CD4-positive, alpha-beta T cell treated with Interleukin-1 beta for 1 hour (primary cell): ENCODE results near the gene ARHGEF1.

Source experiments
- DNase-seq, 2 donors: peaks; one replicate each; pipeline ENCODE4 v3.0.0-alpha.2; 2020 to 2022

Gene ARHGEF1, protein sequence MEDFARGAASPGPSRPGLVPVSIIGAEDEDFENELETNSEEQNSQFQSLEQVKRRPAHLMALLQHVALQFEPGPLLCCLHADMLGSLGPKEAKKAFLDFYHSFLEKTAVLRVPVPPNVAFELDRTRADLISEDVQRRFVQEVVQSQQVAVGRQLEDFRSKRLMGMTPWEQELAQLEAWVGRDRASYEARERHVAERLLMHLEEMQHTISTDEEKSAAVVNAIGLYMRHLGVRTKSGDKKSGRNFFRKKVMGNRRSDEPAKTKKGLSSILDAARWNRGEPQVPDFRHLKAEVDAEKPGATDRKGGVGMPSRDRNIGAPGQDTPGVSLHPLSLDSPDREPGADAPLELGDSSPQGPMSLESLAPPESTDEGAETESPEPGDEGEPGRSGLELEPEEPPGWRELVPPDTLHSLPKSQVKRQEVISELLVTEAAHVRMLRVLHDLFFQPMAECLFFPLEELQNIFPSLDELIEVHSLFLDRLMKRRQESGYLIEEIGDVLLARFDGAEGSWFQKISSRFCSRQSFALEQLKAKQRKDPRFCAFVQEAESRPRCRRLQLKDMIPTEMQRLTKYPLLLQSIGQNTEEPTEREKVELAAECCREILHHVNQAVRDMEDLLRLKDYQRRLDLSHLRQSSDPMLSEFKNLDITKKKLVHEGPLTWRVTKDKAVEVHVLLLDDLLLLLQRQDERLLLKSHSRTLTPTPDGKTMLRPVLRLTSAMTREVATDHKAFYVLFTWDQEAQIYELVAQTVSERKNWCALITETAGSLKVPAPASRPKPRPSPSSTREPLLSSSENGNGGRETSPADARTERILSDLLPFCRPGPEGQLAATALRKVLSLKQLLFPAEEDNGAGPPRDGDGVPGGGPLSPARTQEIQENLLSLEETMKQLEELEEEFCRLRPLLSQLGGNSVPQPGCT

DNA sequence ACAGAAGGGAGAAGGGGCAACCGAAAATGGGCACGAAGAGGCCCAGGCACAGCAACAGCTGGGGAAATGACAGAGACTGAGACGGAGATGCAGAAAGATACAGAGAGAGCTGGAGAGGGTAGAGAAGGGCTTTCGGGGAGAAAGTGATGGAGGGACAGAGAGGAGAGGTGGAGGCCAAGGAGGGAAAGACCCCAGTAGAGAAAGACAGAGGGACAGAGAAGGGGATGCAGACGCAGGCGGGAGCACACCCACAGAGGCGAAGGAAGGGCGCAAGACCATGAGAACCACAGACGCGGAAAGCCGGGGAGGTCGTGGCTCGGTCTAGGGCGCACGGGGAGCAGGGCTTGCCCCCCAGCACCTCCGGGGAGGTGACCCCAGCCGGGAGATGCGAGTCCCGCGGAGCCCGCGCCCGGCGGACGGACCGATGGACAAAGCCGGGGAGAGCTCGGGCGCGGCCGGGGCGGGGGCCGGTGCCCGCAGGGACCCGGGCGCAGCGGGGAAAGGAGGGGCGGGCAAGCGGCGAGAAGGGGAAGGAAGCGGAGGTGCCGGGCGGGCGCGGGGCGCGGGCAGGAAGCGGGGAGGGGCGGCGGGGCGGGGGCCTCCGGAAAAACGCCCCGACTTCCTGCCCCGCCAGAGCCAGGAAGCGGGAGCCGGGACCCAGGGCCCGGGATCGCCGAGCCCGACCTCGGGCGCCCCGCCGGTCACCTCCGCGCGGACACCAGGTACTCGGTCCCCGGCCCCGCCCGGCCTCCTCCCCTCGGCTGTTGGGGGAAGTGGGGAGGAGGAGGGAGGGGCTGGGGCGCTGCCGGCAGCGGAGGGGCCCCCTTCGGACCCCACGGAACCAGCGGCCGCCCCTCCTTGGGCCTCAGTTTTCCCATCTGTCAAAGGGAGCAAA is at the start of gene ARHGEF1:
ARHGEF1 (plus strand) TSS at position 617 of the 895 bp plus-strand sequence. CDS start 4,899 bp downstream, outside the sequence.
- peak; percentile 55 to 57 for DNase-seq

DNA sequence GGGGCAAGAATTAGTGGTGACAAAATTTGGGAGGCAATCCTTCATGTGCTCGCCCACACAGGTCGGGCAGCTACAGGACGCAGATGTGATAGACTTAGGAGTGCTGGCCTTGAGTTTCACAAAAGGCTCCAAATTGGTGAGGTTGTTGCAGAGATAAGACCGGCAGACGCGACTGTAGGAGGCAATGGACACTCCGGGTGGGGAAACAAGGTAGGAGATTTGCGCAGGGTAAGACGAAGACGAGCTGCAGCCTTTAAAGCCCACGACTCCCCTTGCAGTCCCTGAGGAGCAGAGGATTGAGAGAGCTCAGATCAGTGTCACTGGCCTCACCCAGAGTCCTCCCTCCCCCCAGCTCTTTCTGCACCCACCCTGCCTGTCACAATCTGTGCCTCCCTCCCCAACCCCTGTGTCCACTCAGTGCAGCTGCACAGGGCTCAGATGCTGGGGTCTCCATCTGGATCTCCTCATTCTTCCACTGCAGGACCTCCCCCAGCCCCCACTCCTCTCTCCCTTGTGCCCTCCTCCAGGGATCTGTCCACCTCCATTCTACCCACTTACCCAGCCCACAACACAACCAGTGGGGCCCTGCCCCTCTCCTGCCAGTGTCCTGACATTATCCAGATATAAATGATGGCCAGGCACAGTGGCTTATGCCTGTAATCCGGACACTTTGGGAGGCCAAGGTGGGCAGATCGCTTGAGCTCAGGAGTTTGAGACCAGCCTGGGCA is 44.8 kb upstream of the ARHGEF1 start:
- no peak for DNase-seq

DNA sequence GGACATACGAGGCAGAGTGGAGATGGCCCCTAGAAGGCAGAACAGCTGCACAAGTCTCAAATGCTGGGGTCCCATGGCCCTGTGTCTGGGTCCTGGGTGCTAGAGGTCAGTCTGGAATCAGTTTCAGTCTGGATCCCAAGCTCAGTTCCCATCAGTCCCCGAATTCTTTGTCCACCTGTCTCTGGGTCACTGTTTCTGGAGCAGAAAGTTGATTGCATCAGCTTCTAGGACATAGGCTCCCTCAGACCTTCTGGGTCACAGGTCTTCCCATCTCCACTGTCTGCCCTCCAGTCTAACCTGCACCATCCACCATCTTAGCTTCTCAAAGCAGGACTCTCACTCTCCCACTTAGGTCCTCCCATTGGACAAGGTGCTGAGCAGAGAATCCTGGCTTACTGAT is 43.8 kb upstream of the ARHGEF1 start:
- DNase-seq, result no peak

DNA sequence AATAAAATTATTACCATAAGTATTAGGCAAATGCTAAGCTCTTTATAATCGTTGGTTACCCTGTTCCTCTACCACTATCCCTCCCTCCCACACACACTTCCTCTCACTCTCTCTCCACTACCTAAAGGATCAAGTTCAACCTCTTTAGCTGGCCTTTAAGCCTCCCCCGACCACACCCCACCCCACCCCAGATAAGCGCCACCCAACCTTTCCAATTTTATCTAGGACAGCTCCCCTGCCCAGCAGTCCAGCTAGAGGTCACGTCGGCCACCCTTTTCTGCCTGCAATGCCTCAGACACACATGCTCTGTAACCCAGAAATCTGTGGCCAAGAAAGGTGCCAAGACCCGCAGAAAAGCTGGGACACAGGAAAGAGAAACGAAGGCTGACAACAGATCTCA is 39.6 kb upstream of the ARHGEF1 start:
- no peak for DNase-seq

DNA sequence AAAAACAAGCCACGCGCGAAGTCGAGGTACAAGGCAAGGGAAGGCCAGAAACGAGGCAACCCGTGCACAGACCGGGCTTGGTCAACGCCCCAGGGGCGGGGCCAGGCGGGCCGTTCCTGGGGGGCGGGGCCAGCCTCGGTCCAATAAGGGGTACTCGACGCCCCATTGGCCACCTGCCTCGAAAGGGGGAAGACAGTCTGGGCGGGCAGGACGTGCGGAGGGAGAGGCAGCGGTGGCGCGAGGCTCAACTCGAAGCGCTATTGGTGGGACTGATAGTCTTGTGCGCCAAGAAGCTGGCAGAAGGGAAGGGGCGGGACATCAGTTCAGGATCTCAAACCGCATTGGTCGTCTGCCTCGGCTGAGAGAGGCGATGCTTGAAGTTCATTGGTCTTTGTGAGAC is 38.4 kb upstream of the ARHGEF1 start, which contains the start of gene LYPD4:
LYPD4 (minus strand) TSS at position 83 of the 400 bp plus-strand sequence. CDS start 5,398 bp downstream, outside the sequence.
- no peak for DNase-seq

DNA sequence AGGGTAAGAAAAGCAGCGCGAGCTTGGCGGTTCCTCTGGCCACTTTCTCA is 38.2 kb upstream of the ARHGEF1 start, which contains the start of gene DMRTC2:
DMRTC2 (plus strand) TSS at position 42 of the 50 bp plus-strand sequence. CDS start 2,387 bp downstream, outside the sequence.
- no peak for DNase-seq

DNA sequence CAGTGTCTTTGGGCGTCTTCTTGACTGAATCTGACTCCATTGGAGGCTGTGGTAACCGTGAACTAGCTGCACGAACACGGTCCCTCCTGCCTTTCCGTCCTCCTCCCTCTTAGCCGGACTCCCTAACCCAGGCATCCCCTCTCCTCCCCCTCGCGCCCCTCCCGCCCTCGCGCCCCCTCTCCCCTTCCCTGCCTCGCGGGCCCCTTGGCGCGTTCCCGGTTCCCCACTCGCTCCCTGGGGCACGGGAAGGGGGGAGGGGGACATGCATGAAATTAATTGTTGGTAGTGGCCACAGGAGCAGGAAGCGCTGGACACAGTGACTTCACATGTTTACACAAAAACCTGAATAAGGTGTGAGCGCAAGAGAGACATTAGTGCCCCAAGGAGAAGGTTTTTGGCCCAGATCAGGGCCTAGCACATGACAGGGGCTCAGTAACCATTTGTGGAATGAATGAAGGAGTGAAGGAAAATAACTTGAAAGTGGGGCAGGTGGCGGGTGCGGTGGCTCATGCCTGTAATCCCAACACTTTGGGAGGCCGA is 37.9 kb upstream of the ARHGEF1 start:
- no peak for DNase-seq

DNA sequence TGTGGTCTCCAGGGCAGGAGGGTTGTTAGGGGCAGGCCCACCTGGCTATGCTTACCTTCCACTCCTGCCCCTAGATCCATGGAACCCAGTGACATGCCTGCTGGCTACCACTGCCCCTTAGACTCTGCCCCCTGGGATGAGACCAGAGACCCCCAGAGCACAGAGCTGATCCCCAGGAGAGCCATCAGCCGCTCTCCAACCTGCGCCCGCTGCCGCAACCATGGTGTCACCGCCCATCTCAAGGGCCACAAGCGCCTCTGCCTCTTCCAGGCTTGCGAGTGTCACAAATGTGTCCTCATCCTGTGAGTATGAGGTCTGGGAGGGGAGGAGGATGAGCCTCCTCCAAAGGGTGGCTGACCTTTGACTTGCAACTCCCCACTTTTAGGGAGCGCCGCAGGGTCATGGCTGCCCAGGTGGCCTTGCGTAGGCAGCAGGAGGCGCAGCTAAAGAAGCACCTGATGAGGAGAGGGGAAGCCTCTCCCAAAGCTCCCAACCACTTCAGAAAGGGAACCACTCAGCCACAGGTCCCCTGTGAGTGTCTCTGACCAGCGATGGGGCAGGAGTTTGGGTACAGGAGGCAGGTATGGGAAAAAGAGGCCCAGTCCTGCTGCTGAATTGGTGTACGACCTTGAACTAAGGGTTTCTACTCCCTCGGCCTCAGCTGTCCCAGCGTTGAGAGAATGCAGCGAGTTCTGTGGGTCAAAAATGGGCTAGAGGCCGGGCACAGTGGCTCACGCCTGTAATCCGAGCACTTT is 35.5 kb upstream of the ARHGEF1 start:
- DNase-seq, result no peak

DNA sequence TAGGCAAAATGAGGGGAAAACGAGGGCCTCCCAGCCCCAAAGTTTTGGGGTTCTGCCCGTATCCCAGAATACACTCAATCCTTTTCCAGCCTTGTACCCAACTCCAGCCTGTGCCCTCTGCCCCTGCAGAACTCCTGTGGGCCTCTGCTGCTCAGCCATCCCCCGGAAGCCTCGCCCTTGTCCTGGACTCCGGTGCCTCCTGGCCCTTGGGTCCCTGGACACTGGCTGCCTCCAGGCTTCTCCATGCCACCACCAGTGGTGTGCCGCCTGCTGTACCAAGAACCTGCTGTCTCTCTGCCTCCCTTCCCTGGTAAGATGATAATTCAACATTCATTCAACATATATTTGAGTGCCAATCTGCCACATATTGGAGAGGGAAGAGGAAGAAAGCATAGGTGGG is 34.3 kb upstream of the ARHGEF1 start:
- DNase-seq, result no peak

DNA sequence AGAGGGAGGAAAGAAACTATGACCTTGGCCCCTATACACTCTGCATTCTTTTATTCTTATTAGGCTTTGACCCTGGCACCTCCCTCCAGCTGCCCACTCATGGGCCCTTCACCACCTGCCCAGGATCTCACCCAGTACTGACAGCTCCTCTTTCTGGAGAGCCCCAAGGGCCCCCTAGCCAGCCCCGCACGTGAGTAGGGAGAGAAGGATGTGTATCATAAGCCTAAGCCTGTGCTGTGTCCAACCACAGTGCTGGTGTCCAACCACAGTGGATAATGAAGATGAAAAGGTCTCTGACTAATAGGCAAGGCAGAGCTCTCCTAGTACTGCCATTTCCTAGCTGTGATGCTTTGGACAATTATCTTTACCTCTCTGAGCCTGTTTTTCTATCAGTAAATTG is 33.9 kb upstream of the ARHGEF1 start:
- DNase-seq, result no peak

DNA sequence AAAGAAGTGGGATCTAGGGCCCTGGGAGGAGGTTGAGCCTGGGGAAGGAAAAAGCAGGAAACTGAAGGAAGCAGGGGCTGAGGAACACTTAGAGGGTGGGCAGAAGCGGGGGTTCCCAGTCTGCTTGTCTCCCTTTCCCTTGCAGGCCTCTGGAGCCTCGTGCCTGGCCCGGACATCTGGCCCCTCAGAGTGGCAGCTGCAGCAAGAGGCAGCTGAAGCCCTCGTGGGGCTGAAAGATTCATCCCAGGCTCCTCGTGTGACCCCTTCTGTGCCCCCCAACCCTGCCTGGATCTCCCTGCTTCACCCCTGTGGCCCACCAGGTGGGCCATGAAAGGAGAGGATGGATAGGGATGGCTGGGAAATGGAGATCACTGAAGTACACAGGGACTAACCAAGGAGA is 32.6 kb upstream of the ARHGEF1 start:
- DNase-seq, result no peak

DNA sequence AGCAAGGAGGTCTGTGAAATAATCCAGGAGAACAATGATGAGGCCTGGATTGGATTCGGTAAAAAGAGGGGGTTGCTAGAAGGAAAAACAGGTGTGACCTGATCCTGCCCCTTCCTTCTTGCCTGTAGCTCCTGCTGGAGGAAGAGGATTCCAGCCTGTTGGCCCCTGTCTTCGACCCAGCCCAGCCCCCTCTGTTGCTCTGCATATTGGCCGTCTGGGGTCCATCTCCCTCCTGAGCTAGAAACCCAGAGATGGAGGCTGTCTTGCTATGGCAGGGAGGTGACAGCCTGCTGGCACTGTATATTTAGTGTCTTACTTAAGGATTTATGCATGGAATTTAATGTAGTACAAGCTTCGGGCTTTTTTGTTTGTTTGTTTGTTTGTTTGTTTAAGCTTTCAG is 31.5 kb upstream of the ARHGEF1 start:
- DNase-seq, result no peak

DNA sequence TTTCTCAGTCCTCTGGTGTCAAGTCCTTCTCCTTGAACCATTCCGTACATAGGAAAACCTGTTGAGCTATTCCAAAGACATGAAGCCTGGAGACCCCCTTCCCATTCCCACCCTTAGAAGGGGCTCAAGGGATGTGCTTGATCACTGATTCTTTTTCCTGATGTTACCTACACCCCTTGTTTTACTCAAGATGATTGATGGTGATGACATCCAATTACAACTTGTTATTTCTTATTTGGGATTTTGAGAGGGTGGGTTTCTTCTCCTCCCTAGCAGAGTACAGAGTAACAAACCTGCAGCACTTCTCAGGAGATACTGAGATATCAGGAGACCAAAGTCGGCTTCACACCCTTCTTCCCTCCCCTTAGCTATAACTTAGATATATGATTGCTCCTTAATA is 29.6 kb upstream of the ARHGEF1 start:
- DNase-seq, result no peak

DNA sequence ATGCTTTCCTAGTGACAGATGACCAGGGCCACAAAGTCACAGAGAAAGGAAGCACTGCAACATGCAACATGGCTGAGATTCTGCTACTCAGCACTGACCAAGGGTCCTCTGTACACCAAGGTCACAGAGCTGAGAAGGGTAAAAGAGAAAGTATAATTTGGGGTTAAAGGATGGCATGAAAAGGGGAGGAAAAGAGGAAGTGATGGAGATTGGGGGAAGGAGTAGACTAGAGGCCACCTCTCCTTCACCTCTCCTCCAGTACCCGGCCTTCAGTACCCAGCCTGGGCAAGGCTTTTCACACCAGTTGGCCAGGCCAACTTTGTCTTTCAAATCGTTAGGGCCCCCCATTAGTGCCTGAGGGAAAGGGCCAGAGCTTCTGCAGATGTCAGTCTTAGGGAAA is 29.2 kb upstream of the ARHGEF1 start:
- no peak for DNase-seq

DNA sequence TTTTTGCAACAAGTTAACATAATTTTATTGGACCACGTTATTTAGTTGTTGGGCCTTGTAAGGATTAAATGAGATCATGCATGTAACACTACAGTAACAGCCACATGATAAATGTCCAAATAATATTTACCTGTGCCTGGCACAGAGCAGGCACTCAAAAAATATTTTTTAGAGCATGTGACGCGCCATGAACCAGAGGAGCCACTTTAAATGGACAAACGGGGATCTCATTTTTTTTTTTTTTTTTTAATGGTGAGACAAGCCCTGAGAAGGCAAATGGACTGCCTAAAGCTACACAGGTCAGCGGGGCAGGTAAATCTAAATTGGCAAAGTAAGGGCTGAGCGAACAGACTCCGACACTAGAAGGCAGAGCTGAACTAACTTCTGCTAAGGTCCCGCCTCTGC is 23.8 kb upstream of the ARHGEF1 start:
- DNase-seq, result no peak

DNA sequence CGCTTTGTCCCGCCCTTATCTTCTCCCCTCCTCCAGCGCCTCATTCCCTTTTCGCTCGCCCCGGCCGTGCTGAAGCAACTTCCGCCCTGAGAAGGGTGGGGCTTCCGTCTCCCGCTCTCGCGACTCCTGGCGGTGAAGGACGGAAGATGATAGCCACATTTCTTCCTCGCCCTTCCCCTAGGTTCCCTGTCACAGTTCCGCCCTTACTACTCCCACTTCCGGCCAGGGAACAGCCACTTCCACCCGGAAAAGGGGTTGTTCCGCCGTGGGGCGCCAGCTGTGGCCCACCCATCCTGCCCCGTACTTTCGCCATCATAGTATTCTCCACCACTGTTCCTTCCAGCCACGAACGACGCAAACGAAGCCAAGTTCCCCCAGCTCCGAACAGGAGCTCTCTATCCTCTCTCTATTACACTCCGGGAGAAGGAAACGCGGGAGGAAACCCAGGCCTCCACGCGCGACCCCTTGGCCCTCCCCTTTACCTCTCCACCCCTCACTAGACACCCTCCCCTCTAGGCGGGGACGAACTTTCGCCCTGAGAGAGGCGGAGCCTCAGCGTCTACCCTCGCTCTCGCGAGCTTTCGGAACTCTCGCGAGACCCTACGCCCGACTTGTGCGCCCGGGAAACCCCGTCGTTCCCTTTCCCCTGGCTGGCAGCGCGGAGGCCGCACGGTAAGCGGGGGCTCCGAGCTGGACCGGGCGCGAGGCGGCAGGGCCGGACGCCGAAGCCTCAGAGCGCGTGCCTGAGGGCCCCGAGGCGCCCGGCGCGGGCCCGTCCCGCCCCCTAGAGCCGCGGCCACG is 23.2 kb upstream of the ARHGEF1 start, which contains the start of gene RPS19:
RPS19 (plus strand) TSS at position 638 of the 801 bp plus-strand sequence. CDS start 520 bp downstream, outside the sequence.
- DNase-seq, result peak; percentile 97 to 98

DNA sequence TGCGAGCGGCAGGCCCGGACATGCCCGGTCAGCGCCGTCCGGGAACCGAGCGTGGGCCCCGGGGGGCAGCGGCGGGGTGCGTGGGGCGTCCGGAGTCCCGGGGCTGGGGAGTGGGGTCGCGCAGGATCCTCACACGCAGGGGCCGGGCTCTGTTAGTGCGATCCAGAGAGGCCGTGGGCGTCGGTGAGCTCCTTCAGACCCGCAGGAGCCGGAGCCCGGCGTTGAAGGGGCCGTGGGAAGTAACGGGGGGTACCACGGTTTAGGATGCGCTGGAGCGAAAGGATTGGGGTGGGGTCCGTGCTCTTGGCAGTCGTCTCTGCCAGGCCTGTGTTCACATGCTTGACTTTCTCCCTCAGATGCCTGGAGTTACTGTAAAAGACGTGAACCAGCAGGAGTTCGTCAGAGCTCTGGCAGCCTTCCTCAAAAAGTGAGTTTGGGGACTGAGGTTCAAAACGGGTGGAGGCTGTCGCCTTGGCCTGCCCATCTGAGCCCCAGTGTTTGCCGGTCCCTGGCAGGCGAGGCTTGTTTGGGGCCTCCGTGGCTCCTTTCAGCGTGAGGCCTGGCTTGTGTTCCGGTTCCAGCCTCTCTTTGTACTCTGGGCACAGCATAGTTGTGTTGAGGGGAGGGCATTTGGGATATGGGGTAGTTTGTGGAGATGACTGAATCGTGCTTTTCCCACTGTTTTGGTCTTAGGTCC is 22.4 kb upstream of the ARHGEF1 start:
- DNase-seq, result no peak

DNA sequence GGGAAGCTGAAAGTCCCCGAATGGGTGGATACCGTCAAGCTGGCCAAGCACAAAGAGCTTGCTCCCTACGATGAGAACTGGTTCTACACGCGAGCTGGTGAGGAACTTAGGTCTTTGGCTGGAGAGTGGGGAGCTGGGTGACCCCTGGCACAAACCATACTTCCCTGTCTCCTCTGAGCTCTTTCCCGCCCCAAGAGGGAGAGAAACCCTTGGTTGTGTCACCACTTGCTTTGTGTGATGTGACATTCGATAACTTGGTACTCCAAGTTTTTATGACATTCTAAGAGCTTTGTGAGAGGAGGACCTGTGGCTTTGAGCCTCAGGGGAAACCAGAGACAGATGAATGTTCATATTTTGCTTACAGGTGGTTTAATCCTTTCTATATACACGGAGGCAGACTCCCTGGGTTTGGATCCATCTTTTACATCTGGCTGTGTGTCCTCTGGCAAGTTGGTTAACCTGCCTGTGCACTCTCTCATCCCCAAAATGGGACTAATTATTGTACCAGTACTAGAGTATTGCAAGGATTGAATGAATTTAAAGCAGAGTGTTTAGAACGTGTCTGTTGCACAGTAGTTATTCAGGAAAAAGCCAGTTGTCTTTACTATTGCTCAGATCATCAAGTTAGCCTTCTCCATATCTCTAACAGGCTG is 21.7 kb upstream of the ARHGEF1 start:
- DNase-seq, result no peak

DNA sequence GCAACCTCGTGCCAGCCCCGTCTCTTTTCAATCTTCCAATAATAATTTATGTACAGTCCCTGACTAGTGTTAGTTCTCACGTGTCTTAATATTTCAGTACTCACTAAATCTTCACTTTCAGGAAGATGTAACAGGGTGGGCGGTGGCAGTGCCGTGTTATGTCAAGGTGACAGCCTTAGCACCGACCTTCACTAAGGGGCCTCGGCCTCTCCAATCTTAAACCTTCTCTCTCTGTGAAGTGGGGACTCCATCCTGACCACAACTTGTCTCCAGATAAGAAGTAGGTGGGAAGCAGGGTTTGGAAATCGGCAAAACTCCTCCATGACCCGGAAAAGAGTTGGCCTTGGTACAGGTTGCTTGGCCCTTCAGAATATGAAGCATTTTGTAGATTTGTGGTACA is 21.1 kb upstream of the ARHGEF1 start:
- DNase-seq, result no peak
